ENCODE results near the gene MRPL53.

The MRPL53 gene

DNA sequence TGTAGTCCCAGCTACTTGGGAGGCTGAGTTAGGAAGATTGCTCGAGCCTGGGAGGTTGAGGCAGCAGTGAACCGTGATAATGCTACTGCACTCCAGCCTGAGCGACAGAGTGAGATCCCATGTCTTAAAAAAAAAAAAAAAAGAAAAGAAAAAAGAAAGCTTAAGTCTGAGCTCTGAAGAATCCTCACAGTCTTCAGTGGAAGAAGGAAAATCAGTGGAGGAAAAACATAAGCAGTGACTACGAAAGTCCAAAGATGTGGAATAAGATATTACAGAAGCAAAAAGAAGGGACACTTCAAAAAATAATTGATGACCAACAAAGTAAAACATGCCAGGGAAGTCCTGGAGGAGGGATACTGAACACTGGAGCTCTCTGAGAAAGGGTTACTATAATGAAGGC lies 37.8 kb upstream of the MRPL53 start:
- 85 to 89% methylated on average over 4 of the region's 4 CpGs for WGBS, 2 experiments
- Histone ChIP-seq H3K4me1 (ENCODE audit: control insufficient read depth, insufficient read depth, low read length) (peaks cover 24% of the 10 kb centered on the region), H3K36me3 (ENCODE audit: control insufficient read depth, insufficient read depth, low read length) (peaks cover 5% of the 10 kb centered on the region), H3K9me3 (ENCODE audit: control insufficient read depth, low read length) (no peaks in the 10 kb centered on the region), H3K4me3 (ENCODE audit: insufficient read depth, low read depth, low read length) (no peak overlapping the region), H3K27ac (ENCODE audit: insufficient read depth, low read depth, low read length, poor library complexity, severe bottlenecking) (no peak overlapping the region), H3K27me3 (ENCODE audit: control insufficient read depth, insufficient read depth, low read length, poor library complexity, severe bottlenecking) (peaks cover 85% of the 10 kb centered on the region)

DNA sequence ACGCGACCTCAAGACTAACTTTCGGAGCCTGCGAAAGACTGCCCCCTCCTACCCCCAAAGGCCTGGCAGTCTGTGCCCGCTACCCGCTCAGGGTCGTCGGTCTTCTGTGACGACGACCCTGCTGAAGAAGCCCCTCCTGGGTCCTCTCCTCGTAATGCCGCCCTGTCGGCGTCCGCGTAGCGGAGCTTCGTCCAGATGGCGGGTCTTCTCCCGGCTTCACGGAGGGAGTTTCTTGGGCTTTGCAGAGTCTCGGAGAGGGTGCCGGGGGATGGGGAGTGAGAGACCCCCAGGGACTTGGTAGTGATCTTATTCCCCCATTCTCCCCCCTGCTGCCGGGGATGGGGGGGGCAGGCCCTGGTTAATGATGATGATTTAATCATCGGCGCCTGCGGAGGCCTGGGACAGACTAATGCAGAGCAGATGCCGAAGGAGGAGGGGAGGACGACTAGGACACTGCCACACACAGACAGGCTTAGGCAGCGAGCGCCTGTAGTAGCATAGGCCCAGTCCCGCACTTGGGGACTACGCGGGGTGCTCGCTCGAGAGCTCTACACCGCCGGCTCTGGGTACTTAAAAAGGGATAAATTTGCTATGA lies 35.5 kb upstream of the MRPL53 start:
- H3K27me3 ChIP-seq (ENCODE audit: control insufficient read depth, insufficient read depth, low read length, poor library complexity, severe bottlenecking): peaks cover 85% of the 10 kb centered on the region

DNA sequence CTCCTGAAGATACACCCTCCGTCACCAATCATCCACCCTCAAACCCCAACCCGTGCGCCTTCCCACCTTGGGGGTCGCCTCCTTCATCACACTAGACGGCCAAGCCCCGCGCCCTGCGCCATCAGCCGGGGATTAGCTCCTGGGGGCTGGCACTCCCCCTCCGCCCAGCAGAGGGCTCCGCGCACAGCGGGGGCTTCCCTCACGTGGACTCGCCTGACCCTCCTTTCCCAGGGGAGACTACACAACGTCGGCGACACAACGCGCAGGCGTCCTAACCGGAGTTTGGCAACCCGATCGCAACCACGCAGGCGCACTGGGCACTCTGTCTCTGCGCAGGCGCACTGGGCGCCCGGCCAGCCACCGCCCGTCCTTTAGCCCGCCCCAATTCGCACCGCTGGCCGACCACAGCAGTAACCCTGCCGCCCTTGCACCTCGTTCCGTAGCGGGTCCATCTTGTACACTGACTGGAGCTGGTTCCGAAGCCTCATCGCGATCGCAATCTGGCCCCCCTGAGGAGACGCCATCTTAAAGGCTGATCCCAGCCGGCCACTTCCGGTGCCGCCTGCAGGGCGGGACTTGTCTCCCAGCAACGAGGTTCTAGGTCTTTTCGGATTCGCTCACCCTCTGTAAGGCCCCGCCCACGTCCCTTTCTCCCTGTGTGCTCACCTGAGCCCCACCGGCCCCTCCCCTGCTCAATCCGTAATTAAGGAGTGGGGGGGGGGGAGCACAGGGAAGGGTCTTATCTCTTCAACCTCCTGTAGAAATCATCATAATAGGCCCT lies 34.9 kb upstream of the MRPL53 start, which contains the start of gene PCGF1:
PCGF1 (minus strand) TSS at position 551 of the 781 bp plus-strand sequence; CDS start at position 524, 27 bp downstream.
- peaks cover 15% of the 10 kb centered on the region for H3K4me1 ChIP-seq (ENCODE audit: control insufficient read depth, insufficient read depth, low read length)
- H3K27me3 ChIP-seq (ENCODE audit: control insufficient read depth, insufficient read depth, low read length, poor library complexity, severe bottlenecking): peaks cover 85% of the 10 kb centered on the region
- no peaks in the 10 kb centered on the region for H3K9me3 ChIP-seq (ENCODE audit: control insufficient read depth, low read length)
- peaks cover 5% of the 10 kb centered on the region for H3K36me3 ChIP-seq (ENCODE audit: control insufficient read depth, insufficient read depth, low read length)
- WGBS, 2 experiments: 0% methylated on average over 54 to 56 of the region's 56 CpGs
- H3K4me3 ChIP-seq (ENCODE audit: insufficient read depth, low read depth, low read length): peak within 1 kb of the TSS; percentile 52
- peak within 1 kb of the TSS; percentile 17 for H3K27ac ChIP-seq (ENCODE audit: insufficient read depth, low read depth, low read length, poor library complexity, severe bottlenecking)

More for the DNA sequence above, 35.5 kb upstream of the MRPL53 start:
- peak overlapping the region; percentile 52 for H3K4me3 ChIP-seq (ENCODE audit: insufficient read depth, low read depth, low read length)
- H3K27ac ChIP-seq (ENCODE audit: insufficient read depth, low read depth, low read length, poor library complexity, severe bottlenecking): no peak overlapping the region
- 5% methylated on average over 36 to 38 of the region's 38 CpGs for WGBS, 2 experiments
- peaks cover 5% of the 10 kb centered on the region for H3K36me3 ChIP-seq (ENCODE audit: control insufficient read depth, insufficient read depth, low read length)
- H3K9me3 ChIP-seq (ENCODE audit: control insufficient read depth, low read length): no peaks in the 10 kb centered on the region
- peaks cover 8% of the 10 kb centered on the region for H3K4me1 ChIP-seq (ENCODE audit: control insufficient read depth, insufficient read depth, low read length)

DNA sequence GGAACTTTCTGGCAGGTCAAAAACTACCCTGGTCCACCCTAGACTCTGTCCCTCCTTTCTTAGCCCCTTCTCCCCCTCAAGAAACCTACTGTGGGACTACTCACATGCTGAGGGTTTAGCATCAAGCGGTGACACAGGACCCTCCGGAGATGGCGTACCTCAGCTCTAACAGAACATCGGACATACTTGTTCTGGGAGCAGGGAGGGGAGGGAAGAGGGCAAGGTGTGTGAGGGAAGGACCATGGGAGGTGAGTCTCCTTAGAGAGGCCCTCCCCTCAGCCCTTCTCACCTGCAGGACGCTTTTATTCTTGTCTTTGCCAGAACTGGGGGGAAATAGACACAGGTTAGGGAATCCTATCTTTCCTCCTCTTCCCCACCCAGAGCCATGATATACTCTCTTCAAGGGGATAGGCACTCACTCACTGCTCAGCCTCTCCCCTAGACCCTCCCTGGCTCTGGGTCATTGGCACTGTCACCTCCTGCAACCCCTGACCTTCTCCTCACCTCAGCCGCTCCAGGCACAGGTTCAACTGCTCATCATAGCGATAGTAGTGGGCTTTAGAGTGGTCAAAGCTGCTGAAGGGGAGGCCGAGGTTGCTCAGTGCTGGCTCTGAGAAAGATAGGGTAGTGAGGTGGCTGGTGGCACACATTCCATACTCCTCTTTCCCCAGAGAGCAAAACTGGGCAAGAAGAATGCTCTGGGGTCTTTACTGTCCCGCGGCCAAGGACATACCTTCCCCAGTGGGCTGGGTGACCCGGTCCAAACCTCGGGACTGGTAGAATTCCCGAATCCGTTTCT lies 33.2 kb upstream of the MRPL53 start:
- H3K4me3 ChIP-seq (ENCODE audit: insufficient read depth, low read depth, low read length): no peak overlapping the region
- WGBS, 2 experiments: 89 to 94% methylated on average over 14 of the region's 14 CpGs

GRCh38 chr2:74504591-74504990 lies 32.1 kb upstream of the MRPL53 start:
- no peak overlapping the region for H3K4me3 ChIP-seq (ENCODE audit: insufficient read depth, low read depth, low read length)
- no peaks in the 10 kb centered on the region for H3K9me3 ChIP-seq (ENCODE audit: control insufficient read depth, low read length)
- H3K36me3 ChIP-seq (ENCODE audit: control insufficient read depth, insufficient read depth, low read length): peaks cover 5% of the 10 kb centered on the region
- WGBS, 2 experiments: 93 to 95% methylated on average over 3 of the region's 3 CpGs
- H3K27ac ChIP-seq (ENCODE audit: insufficient read depth, low read depth, low read length, poor library complexity, severe bottlenecking): no peak overlapping the region
- H3K4me1 ChIP-seq (ENCODE audit: control insufficient read depth, insufficient read depth, low read length): peaks cover 30% of the 10 kb centered on the region
- peaks cover 85% of the 10 kb centered on the region for H3K27me3 ChIP-seq (ENCODE audit: control insufficient read depth, insufficient read depth, low read length, poor library complexity, severe bottlenecking)

More for the DNA sequence above, 33.2 kb upstream of the MRPL53 start:
- H3K4me1 ChIP-seq (ENCODE audit: control insufficient read depth, insufficient read depth, low read length): peaks cover 25% of the 10 kb centered on the region
- no peaks in the 10 kb centered on the region for H3K9me3 ChIP-seq (ENCODE audit: control insufficient read depth, low read length)
- no peak overlapping the region for H3K27ac ChIP-seq (ENCODE audit: insufficient read depth, low read depth, low read length, poor library complexity, severe bottlenecking)
- peaks cover 5% of the 10 kb centered on the region for H3K36me3 ChIP-seq (ENCODE audit: control insufficient read depth, insufficient read depth, low read length)
- peaks cover 85% of the 10 kb centered on the region for H3K27me3 ChIP-seq (ENCODE audit: control insufficient read depth, insufficient read depth, low read length, poor library complexity, severe bottlenecking)

GRCh38 chr2:74503506-74504475 lies 31.3 kb upstream of the MRPL53 start:
- Histone ChIP-seq H3K27ac (ENCODE audit: insufficient read depth, low read depth, low read length, poor library complexity, severe bottlenecking) (no peak overlapping the region), H3K9me3 (ENCODE audit: control insufficient read depth, low read length) (no peaks in the 10 kb centered on the region), H3K4me1 (ENCODE audit: control insufficient read depth, insufficient read depth, low read length) (peaks cover 38% of the 10 kb centered on the region), H3K4me3 (ENCODE audit: insufficient read depth, low read depth, low read length) (peak overlapping the region; percentile 40), H3K36me3 (ENCODE audit: control insufficient read depth, insufficient read depth, low read length) (peaks cover 5% of the 10 kb centered on the region), H3K27me3 (ENCODE audit: control insufficient read depth, insufficient read depth, low read length, poor library complexity, severe bottlenecking) (peaks cover 85% of the 10 kb centered on the region)
- 60 to 68% methylated on average over 45 of the region's 45 CpGs for WGBS, 2 experiments

DNA sequence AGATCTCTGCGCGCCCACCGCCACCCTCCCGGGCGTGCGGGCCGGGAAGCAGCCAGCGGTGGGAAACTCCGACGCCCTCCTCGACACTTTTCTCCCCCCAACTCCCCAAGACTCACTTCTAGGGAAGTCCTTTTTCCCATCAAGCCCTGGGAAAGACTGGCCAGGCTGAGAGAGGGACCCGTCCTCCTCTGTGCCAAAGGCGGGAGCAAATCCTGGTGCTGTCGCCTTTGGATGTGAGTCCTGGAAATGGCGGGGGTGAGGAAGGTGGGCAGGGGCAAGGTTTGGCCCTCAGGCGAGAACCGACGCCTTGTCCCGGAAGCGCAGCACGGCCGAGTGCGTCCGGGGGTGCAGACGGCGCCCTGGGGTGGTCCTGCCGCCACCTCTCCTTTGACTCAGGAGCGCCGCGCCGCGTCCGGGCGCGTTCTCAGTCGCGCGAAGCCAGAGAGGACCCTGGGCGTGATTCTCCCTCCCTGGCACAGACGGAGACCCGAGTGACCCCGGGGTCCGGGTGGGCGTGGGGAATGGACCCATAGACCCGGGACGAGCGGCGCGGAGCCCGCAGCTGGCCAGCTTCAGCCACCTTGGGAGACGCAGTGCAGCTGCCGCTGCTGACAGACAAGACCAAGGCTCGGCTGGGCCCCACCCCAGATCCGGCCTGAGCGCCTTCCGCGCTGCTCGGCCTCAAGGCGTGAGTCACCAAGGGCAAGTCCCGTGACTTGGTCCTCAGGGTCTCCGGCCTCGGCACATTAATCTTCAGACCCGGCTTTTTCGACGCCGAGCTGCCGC lies 30.4 kb upstream of the MRPL53 start:
- Histone ChIP-seq H3K4me3 (ENCODE audit: insufficient read depth, low read depth, low read length) (peak overlapping the region; percentile 40), H3K27me3 (ENCODE audit: control insufficient read depth, insufficient read depth, low read length, poor library complexity, severe bottlenecking) (peaks cover 85% of the 10 kb centered on the region), H3K4me1 (ENCODE audit: control insufficient read depth, insufficient read depth, low read length) (peaks cover 41% of the 10 kb centered on the region), H3K9me3 (ENCODE audit: control insufficient read depth, low read length) (no peaks in the 10 kb centered on the region), H3K36me3 (ENCODE audit: control insufficient read depth, insufficient read depth, low read length) (peaks cover 5% of the 10 kb centered on the region), H3K27ac (ENCODE audit: insufficient read depth, low read depth, low read length, poor library complexity, severe bottlenecking) (no peak overlapping the region)
- 2 to 3% methylated on average over 67 of the region's 67 CpGs for WGBS, 2 experiments

- H3K27me3 ChIP-seq (ENCODE audit: control insufficient read depth, insufficient read depth, low read length, poor library complexity, severe bottlenecking): peaks cover 92% of the 10 kb centered on the region
- H3K27ac ChIP-seq (ENCODE audit: insufficient read depth, low read depth, low read length, poor library complexity, severe bottlenecking): no peak overlapping the region
- H3K36me3 ChIP-seq (ENCODE audit: control insufficient read depth, insufficient read depth, low read length): peaks cover 5% of the 10 kb centered on the region
- peak overlapping the region; percentile 40 for H3K4me3 ChIP-seq (ENCODE audit: insufficient read depth, low read depth, low read length)
- H3K4me1 ChIP-seq (ENCODE audit: control insufficient read depth, insufficient read depth, low read length): peaks cover 41% of the 10 kb centered on the region
- 12 to 13% methylated on average over 32 of the region's 32 CpGs for WGBS, 2 experiments
- H3K9me3 ChIP-seq (ENCODE audit: control insufficient read depth, low read length): no peaks in the 10 kb centered on the region
Measured at GRCh38 chr2:74502147-74502719, 29.8 kb upstream of the MRPL53 start.

Measured in ectodermal cell (in vitro differentiated cells).